H9 (cell line): ENCODE data around the gene ARVCF. TPM values are rescaled to one million over a fixed set of nuclear protein-coding genes. Genes with fewer than 3 reads are reported as not detected.

Experiments used
- DNase-seq: peaks from one replicate; pipeline ENCODE4 v3.0.0-alpha.2; 2017
- H2AFZ ChIP-seq: one replicate; pipeline ENCODE4 v1.6.1; 2013; ENCODE audit warnings: mild to moderate bottlenecking, low read length, control low read depth, moderate library complexity
- H2AK5ac ChIP-seq: 2 replicates; pipeline ENCODE4 v1.6.1; 2013; ENCODE audit warnings: low read length, control low read depth, mixed read lengths; ENCODE audit not compliant: insufficient read length
- H2BK120ac ChIP-seq: one replicate; pipeline ENCODE4 v1.6.1; 2013; ENCODE audit warnings: low read depth, mild to moderate bottlenecking, low read length, control low read depth, inconsistent platforms; ENCODE audit not compliant: poor library complexity, severe bottlenecking
- H2BK12ac ChIP-seq: 2 replicates; pipeline ENCODE4 v1.6.1; 2013; ENCODE audit warnings: low read length, control low read depth, mixed read lengths, low read depth; ENCODE audit not compliant: insufficient read length
- H2BK15ac ChIP-seq: 2 replicates; pipeline ENCODE4 v1.6.1; 2013; ENCODE audit warnings: low read depth, low read length, control low read depth
- H2BK20ac ChIP-seq: one replicate; pipeline ENCODE4 v1.6.1; 2013; ENCODE audit warnings: low read depth, mild to moderate bottlenecking, low read length, control low read depth, inconsistent platforms; ENCODE audit not compliant: poor library complexity, severe bottlenecking
- H2BK5ac ChIP-seq: 2 replicates; pipeline ENCODE4 v1.6.1; 2013; ENCODE audit warnings: low read length, control low read depth, mixed read lengths; ENCODE audit not compliant: insufficient read length
- H3K14ac ChIP-seq: 2 replicates; pipeline ENCODE4 v1.6.1; 2013; ENCODE audit warnings: low read length, control low read depth; ENCODE audit not compliant: insufficient read depth
- H3K18ac ChIP-seq: 2 replicates; pipeline ENCODE4 v1.6.1; 2013; ENCODE audit warnings: low read depth, mild to moderate bottlenecking, mixed read lengths, low read length, control low read depth; ENCODE audit not compliant: insufficient read length
- H3K23ac ChIP-seq: 2 replicates; pipeline ENCODE4 v1.6.1; 2013; ENCODE audit warnings: low read length, control low read depth, mixed read lengths, low read depth; ENCODE audit not compliant: insufficient read length
- H3K23me2 ChIP-seq: 2 replicates; pipeline ENCODE4 v1.6.1; 2013; ENCODE audit warnings: low read depth, mild to moderate bottlenecking, mixed read lengths, low read length, control low read depth; ENCODE audit not compliant: insufficient read length, poor library complexity, severe bottlenecking
- H3K27ac ChIP-seq: 2 replicates; pipeline ENCODE4 v1.5.1; 2013; ENCODE audit warnings: low read length, control low read depth, mixed read lengths, low read depth; ENCODE audit not compliant: insufficient read length
- H3K27me3 ChIP-seq: 2 replicates; pipeline ENCODE4 v1.6.1; 2013; ENCODE audit warnings: low read length, control low read depth, inconsistent platforms; ENCODE audit not compliant: insufficient read depth
- H3K4ac ChIP-seq: 2 replicates; pipeline ENCODE4 v1.6.1; 2013; ENCODE audit warnings: low read depth, mild to moderate bottlenecking, control low read depth, inconsistent platforms, low read length, moderate library complexity
- H3K4me1 ChIP-seq: 2 replicates; pipeline ENCODE4 v1.6.1; 2013; ENCODE audit warnings: low read length, control low read depth, inconsistent platforms; ENCODE audit not compliant: insufficient read depth
- H3K4me2 ChIP-seq: 2 replicates; pipeline ENCODE4 v1.6.1; 2013; ENCODE audit warnings: low read length, control low read depth, mixed read lengths; ENCODE audit not compliant: insufficient read length, insufficient read depth
- H3K56ac ChIP-seq: 2 replicates; pipeline ENCODE4 v1.6.1; 2013; ENCODE audit warnings: low read depth, mild to moderate bottlenecking, mixed read lengths, low read length, control low read depth; ENCODE audit not compliant: insufficient read length
- H3K79me1 ChIP-seq: 2 replicates; pipeline ENCODE4 v1.6.1; 2013; ENCODE audit warnings: low read depth, mild to moderate bottlenecking, moderate library complexity, low read length, control low read depth, inconsistent platforms; ENCODE audit not compliant: insufficient read depth, poor library complexity, severe bottlenecking
- H3K79me2 ChIP-seq: 2 replicates; pipeline ENCODE4 v1.6.1; 2013; ENCODE audit warnings: low read length, control low read depth, inconsistent platforms; ENCODE audit not compliant: insufficient read depth
- H3K9ac ChIP-seq: 2 replicates; pipeline ENCODE4 v1.6.1; 2013; ENCODE audit warnings: low read length, control low read depth, mixed read lengths; ENCODE audit not compliant: insufficient read length; ENCODE audit errors: extremely low read depth
- H3K9me3 ChIP-seq: one replicate; pipeline ENCODE4 v1.6.1; 2013; ENCODE audit warnings: low read depth, low read length, inconsistent platforms; ENCODE audit not compliant: control insufficient read depth
- H3T11ph ChIP-seq: one replicate; pipeline ENCODE4 v1.6.1; 2013; ENCODE audit warnings: mild to moderate bottlenecking, low read length, control low read depth, inconsistent platforms
- H4K20me1 ChIP-seq: one replicate; pipeline ENCODE4 v1.6.1; 2013; ENCODE audit not compliant: control insufficient read depth, insufficient read length, insufficient read depth
- H4K5ac ChIP-seq: 2 replicates; pipeline ENCODE4 v1.6.1; 2013; ENCODE audit warnings: low read depth, mild to moderate bottlenecking, mixed read lengths, low read length, control low read depth; ENCODE audit not compliant: insufficient read length
- H4K8ac ChIP-seq: replicated peaks from 2 replicates; pipeline ENCODE4 v1.6.1; 2013; ENCODE audit warnings: low read length, control low read depth, mixed read lengths, low read depth; ENCODE audit not compliant: insufficient read length
- H4K91ac ChIP-seq: 2 replicates; pipeline ENCODE4 v1.6.1; 2013; ENCODE audit warnings: low read depth, mild to moderate bottlenecking, moderate library complexity, mixed read lengths, low read length, control low read depth; ENCODE audit not compliant: insufficient read length
- H3K27ac Mint-ChIP-seq, 3 experiments: 2 replicates in 2 of 3; 3 replicates in 1 of 3; pipeline ENCODE4 v1.8.0; 2020 to 2021; ENCODE audit warnings: mixed read lengths in 3 of 3, mild to moderate bottlenecking in 1 of 3, moderate library complexity in 1 of 3
- H3K27me3 Mint-ChIP-seq: 2 replicates; pipeline ENCODE4 v1.8.0; 2021; ENCODE audit warnings: low read depth, mild to moderate bottlenecking, moderate library complexity, mixed read lengths
- H3K36me3 Mint-ChIP-seq, 3 experiments: 2 replicates in 2 of 3; 3 replicates in 1 of 3; pipeline ENCODE4 v1.8.0; 2020 to 2021; ENCODE audit warnings: low read depth in 3 of 3, mixed read lengths in 3 of 3; ENCODE audit not compliant: insufficient read depth in 1 of 3
- H3K4me1 Mint-ChIP-seq, 2 experiments: 2 replicates each; pipeline ENCODE4 v1.8.0; 2020; ENCODE audit warnings: mixed read lengths in 2 of 2
- H3K4me3 Mint-ChIP-seq, 2 experiments: 2 replicates in 1 of 2; 3 replicates in 1 of 2; pipeline ENCODE4 v1.8.0; 2020 to 2021; ENCODE audit warnings: mild to moderate bottlenecking in 2 of 2, mixed read lengths in 2 of 2, moderate library complexity in 1 of 2
- H3K9me3 Mint-ChIP-seq, 2 experiments: 2 replicates in 1 of 2; 3 replicates in 1 of 2; pipeline ENCODE4 v1.8.0; 2020; ENCODE audit warnings: mild to moderate bottlenecking in 2 of 2, mixed read lengths in 2 of 2, moderate library complexity in 1 of 2
- CTCF ChIP-seq: fragments of 200-600 bp; sonication (generic); conservative IDR thresholded peaks from 3 replicates; pipeline ENCODE4 v1.8.0; 2021; ENCODE audit warnings: antibody characterized with exemption, mild to moderate bottlenecking
- WGBS: extraction: QIAGEN DNeasy Blood & Tissue Kit; methylation state at CpG from one replicate; pipeline ENCODE4 v1.1.7; 2013; ENCODE audit warnings: missing lambda C conversion rate, low lambda C conversion rate, mixed read lengths; ENCODE audit not compliant: insufficient read length; ENCODE audit errors: extremely low coverage; 5-methylcytosine and 5-hydroxymethylcytosine counted together
- total RNA-seq: library from RNA; stranded (reverse); gene quantifications from 2 replicates; pipeline ENCODE4 v1.2.1, GENCODE V29; 2021

Gene ARVCF
- total RNA-seq, 1 experiment from 2014 or later: 40.7 TPM

GRCh38 chr22:19932367-19933206 is 84.0 kb downstream of the ARVCF start:
- H2AFZ ChIP-seq: no peak overlapping the region
- no peak overlapping the region for H2BK20ac ChIP-seq
- H3K4me2 ChIP-seq: no peak overlapping the region
- no peak overlapping the region for H2AK5ac ChIP-seq
- Mint-ChIP-seq H3K4me1 (no peaks in the 10 kb centered on the region), H3K36me3 (peaks cover 13 to 27% (median 21%) of the 10 kb centered on the region in 3 experiments), H3K27ac (peak overlapping the region in 1 of 3 experiments; percentile 51; a peak in 3 of 7 replicates), H3K9me3 (peaks cover 17 to 21% of the 10 kb centered on the region in 2 experiments), H3K4me3 (no peak overlapping the region), H3K27me3 (peaks cover 5% of the 10 kb centered on the region)
- H3K56ac ChIP-seq: no peak overlapping the region
- no peaks in the 10 kb centered on the region for H3K79me2 ChIP-seq
- H3K18ac ChIP-seq: no peak overlapping the region
- H3K4ac ChIP-seq: no peak overlapping the region
- no peak overlapping the region for H3K9ac ChIP-seq
- no peak overlapping the region for H3K27ac ChIP-seq
- H3K27me3 ChIP-seq: no peaks in the 10 kb centered on the region; the same call in 1 of the 2 replicates
- H3K23ac ChIP-seq: no peak overlapping the region
- H2BK5ac ChIP-seq: no peak overlapping the region
- H3K79me1 ChIP-seq: no peaks in the 10 kb centered on the region
- DNase-seq: no peak
- no peak overlapping the region for H4K8ac ChIP-seq
- peaks cover 3% of the 10 kb centered on the region for H4K20me1 ChIP-seq
- H3K14ac ChIP-seq: no peak overlapping the region; the same call in 1 of the 2 replicates
- no CpG with 5 or more reads among the region's 12 CpGs for WGBS
- TF ChIP-seq CTCF: no peak
- no peaks in the 10 kb centered on the region for H3K23me2 ChIP-seq
- no peak overlapping the region for H3T11ph ChIP-seq
- no peak overlapping the region for H2BK12ac ChIP-seq
- H3K4me1 ChIP-seq: no peaks in the 10 kb centered on the region
- H2BK120ac ChIP-seq: no peak overlapping the region
- no peak overlapping the region for H2BK15ac ChIP-seq
- no peak overlapping the region for H4K5ac ChIP-seq
- H3K9me3 ChIP-seq: no peaks in the 10 kb centered on the region
- H4K91ac ChIP-seq: no peak overlapping the region
